Activated gamma-delta T cell treated with anti-CD3 and anti-CD28 coated beads, Interleukin-2, amount 50 U/mL, for 16 hours (primary cell): ENCODE measurements around the gene OR11H1.
"Not testable (repeated sequence)": the region's sequence is repeated elsewhere in the genome, so short reads cannot be mapped to it uniquely, and the experiment has no call there.

Experiments
- DNase-seq: peaks from one replicate; pipeline ENCODE4 v3.0.0-alpha.2; 2020; ENCODE audit warnings: low read depth

Gene OR11H1

DNA sequence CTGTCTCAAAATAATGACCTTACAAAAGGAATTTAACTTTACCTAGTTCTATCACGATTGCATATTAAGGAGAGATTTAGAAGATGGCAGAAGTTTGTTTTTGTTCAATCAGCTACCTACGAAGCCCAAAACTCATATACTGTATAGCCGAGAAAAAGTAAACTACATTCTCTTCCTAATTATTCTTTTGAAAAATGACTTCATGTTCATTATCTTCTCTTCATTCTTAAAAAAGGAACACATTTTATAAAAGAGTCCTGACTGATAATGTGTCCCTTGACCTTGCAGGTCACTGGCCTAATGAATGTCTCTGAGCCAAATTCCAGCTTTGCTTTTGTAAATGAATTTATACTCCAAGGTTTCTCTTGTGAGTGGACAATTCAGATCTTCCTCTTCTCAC lies at the start of gene OR11H1:
TSS of gene OR11H1 (plus strand) at position 301 of the 400 bp plus-strand sequence. CDS start at position 301, 0 bp downstream.
- DNase-seq: not testable (repeated sequence)

DNA sequence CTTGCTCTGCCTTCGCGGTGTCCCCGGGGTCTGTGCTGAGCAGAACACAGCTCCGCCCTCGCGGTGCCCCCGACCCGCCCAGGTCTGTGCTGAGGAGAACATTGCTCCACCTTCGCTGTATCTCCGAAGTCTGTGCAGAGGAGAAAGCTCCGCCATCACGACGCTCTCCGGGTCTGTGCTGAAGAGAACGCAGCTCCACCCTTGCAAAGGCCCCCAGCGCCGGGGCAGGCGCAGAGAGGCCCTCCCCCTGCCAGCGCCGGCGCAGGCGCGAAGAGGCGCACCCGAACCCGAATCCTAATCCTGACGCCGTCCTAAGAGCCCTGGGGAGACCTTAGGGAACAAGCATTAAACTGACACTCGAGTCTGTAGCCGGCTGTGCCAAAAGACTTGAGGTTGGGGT lies 18.0 kb upstream of the OR11H1 start:
- DNase-seq: not testable (repeated sequence)

DNA sequence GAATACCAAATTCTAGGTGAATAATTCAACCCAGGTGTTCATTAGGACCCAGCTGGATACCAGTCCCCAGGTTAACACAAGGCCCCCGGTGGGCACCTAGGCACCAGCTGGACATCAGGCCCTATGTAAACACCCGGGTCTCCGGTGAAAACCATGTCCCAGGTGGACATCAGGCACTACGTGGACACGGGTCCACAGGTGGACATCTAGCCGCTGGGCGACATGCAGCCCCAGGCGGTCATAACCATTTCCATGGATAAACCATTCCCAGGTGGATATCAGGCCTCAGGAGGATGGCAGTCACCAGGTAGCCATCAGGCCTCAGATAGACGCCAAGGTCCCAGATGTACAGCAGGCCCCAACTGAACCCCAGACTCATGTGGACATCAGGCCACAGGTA lies 12.1 kb upstream of the OR11H1 start:
- DNase-seq: not testable (repeated sequence)

GRCh38 chr22:15553767-15554166 lies 25.8 kb downstream of the OR11H1 start:
- not testable (repeated sequence) for DNase-seq

- DNase-seq: not testable (repeated sequence)
Measured at GRCh38 chr22:15563461-15563860, 35.5 kb downstream of the OR11H1 start.

DNA sequence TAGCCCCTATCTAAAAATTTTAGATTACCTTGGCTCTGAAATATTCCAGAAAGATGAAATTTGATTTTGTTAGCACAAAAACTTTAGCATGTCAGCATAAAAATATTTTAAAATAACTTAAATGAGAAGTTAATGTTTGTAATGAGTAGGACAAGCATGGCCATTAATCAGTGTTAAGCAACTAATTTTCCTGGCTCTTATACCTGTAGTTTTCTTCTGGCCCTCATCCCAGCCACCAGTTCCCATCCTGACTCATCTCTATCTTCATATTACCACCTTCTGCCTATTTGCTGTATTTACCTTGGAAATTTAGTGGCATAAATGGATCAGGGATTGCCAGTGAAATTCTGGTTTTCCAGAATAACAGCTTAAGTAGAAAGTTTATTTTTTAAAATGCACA lies 37.1 kb downstream of the OR11H1 start:
- not testable (repeated sequence) for DNase-seq
